Activated CD8-positive, alpha-beta T cell treated with anti-CD3 and anti-CD28 coated beads for 36 hours (primary cell): ENCODE measurements around the gene PIP5K1B. TPM values are rescaled to one million over a fixed set of nuclear protein-coding genes. Genes with fewer than 3 reads are reported as not detected.

ENCODE experiments used
- ATAC-seq: fragments of 200-7000 bp; cut with Tn5 transposase; one replicate; pipeline ENCODE4 v1.10.0; 2021; ENCODE audit warnings: mild to moderate bottlenecking, moderate library complexity
- CTCF ChIA-PET: fragments of 350-600 bp; sonication (Branson Sonifier 250); formaldehyde crosslinking; loops from one replicate; lab custom pipeline; 2021; ENCODE audit warnings: antibody characterized with exemption; lab: Charles Lee
- POLR2A ChIA-PET: fragments of 350-600 bp; sonication (Branson Sonifier 250); formaldehyde crosslinking; loops from one replicate; lab custom pipeline; 2021; ENCODE audit warnings: antibody characterized with exemption; lab: Charles Lee
- DNase-seq: peaks from one replicate; pipeline ENCODE4 v3.0.0-alpha.2; 2020
- H3K27ac Mint-ChIP-seq: one replicate; pipeline ENCODE4 v1.8.0; 2021; ENCODE audit warnings: mild to moderate bottlenecking, mixed read lengths
- H3K27me3 Mint-ChIP-seq: one replicate; pipeline ENCODE4 v1.8.0; 2021; ENCODE audit warnings: mixed read lengths
- H3K36me3 Mint-ChIP-seq: one replicate; pipeline ENCODE4 v1.8.0; 2021; ENCODE audit warnings: low read depth, mixed read lengths
- H3K4me1 Mint-ChIP-seq: one replicate; pipeline ENCODE4 v1.8.0; 2021; ENCODE audit warnings: low read depth, mixed read lengths
- H3K4me3 Mint-ChIP-seq: one replicate; pipeline ENCODE4 v1.8.0; 2021; ENCODE audit warnings: mild to moderate bottlenecking, moderate library complexity, mixed read lengths
- H3K9me3 Mint-ChIP-seq: one replicate; pipeline ENCODE4 v1.8.0; 2021; ENCODE audit warnings: mixed read lengths
- intact Hi-C: fragments of 100-400 bp; cut with micrococcal nuclease; formaldehyde crosslinking; loops from one replicate; pipeline ENCODE4 v1.10.0; 2022
- total RNA-seq, 2 experiments: library from RNA; stranded (reverse); gene quantifications; one replicate each; pipeline ENCODE4 v1.2.3, GENCODE V29; 2021
- TF ChIP-seq, protein P1 (sequence below): fragments of 200-600 bp; IDR thresholded peaks from one replicate; pipeline ENCODE4 v1.8.0; 2022; ENCODE audit warnings: antibody characterized with exemption, mild to moderate bottlenecking

The PIP5K1B gene
- total RNA-seq, 2 experiments from 2014 or later: 0.43 to 0.98 TPM

DNA sequence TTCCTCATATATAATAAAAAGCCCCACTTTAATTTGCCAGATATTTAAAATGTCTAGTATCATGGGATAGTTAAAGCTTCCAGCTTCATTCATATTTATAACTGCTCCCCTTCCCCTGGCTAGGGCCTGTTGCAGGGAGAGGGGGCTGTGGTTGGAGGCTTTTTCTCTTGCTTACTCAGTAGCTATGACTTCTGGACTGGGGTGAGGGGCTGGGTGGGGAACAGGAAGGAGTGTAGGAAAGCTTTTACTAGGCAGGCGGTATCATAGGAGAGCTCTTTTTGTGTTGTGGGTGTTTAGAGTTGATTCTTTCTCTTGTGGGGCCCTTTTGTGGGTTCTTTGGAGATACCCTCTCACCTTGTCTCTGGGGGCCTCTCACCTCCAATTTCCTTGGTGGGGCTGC is 39.4 kb downstream of the PIP5K1B start:
- ChIA-PET POLR2A (no interaction called here), CTCF (no interaction called here)
- Mint-ChIP-seq H3K4me3 (no peak overlapping the region), H3K27ac (no peak overlapping the region), H3K4me1 (no peaks in the 10 kb centered on the region), H3K36me3 (no peaks in the 10 kb centered on the region), H3K27me3 (peaks cover 2% of the 10 kb centered on the region), H3K9me3 (no peaks in the 10 kb centered on the region)
- TF ChIP-seq, protein P1, sequence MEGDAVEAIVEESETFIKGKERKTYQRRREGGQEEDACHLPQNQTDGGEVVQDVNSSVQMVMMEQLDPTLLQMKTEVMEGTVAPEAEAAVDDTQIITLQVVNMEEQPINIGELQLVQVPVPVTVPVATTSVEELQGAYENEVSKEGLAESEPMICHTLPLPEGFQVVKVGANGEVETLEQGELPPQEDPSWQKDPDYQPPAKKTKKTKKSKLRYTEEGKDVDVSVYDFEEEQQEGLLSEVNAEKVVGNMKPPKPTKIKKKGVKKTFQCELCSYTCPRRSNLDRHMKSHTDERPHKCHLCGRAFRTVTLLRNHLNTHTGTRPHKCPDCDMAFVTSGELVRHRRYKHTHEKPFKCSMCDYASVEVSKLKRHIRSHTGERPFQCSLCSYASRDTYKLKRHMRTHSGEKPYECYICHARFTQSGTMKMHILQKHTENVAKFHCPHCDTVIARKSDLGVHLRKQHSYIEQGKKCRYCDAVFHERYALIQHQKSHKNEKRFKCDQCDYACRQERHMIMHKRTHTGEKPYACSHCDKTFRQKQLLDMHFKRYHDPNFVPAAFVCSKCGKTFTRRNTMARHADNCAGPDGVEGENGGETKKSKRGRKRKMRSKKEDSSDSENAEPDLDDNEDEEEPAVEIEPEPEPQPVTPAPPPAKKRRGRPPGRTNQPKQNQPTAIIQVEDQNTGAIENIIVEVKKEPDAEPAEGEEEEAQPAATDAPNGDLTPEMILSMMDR: no peak
- intact Hi-C loops: no loop called here
- DNase-seq (no peak), ATAC-seq (no peak)

DNA sequence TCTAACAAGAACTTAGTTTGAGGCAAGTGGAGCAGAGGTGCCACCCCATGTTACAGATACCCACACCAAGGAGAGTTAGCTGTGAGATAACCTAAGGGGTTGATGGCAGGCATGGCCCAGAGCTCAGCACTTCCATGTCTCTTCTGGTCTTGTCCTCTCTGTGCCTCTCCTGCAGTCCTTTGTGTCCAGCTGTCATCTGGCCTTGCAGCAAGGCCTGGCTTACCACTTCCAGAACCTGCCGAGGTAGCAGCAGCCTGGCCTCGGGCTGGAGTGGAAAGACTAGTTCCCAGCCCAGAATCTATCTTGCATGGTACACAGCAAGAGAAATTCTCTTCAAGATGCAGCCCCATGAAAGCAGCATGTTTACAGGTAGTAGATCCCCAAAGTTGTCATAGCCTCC is 41.5 kb downstream of the PIP5K1B start:
- Mint-ChIP-seq H3K4me3 (no peak overlapping the region), H3K27me3 (peaks cover 2% of the 10 kb centered on the region), H3K27ac (no peak overlapping the region), H3K9me3 (no peaks in the 10 kb centered on the region), H3K36me3 (no peaks in the 10 kb centered on the region), H3K4me1 (no peaks in the 10 kb centered on the region)
- TF ChIP-seq, protein P1: no peak
- no peak for ATAC-seq
- POLR2A ChIA-PET: no interaction called here
- no peak for DNase-seq
- CTCF ChIA-PET: no interaction called here
- intact Hi-C loops: no loop called here

DNA sequence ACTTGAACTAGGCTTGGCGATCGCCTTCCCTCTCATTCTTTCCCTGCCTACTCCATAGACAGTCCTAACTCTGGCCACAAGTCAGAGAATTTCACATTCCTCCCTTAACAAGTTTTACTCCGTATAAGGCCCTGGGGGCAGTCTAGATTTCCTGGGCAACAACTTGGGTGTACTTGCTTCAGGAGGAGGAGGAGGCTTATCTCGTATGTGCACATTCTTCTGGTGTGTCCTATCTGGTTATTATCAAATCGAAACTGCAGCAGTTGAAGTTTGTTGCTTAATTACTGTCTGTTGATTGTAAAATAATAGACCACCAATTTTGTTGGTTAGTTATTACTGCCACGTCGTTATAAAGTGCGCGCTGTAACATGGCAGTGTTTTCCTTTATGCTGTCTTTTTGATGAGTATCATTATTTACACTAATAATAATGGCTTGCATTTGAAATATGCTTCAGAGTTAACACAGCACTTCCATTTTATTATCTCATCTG is 42.0 kb downstream of the PIP5K1B start:
- Mint-ChIP-seq H3K4me1 (no peaks in the 10 kb centered on the region), H3K36me3 (no peaks in the 10 kb centered on the region), H3K4me3 (no peak overlapping the region), H3K9me3 (no peaks in the 10 kb centered on the region), H3K27me3 (peaks cover 2% of the 10 kb centered on the region), H3K27ac (no peak overlapping the region)
- intact Hi-C loops: no loop called here
- ATAC-seq: no peak
- TF ChIP-seq, protein P1: no peak
- ChIA-PET CTCF (no interaction called here), POLR2A (no interaction called here)
- DNase-seq: no peak

DNA sequence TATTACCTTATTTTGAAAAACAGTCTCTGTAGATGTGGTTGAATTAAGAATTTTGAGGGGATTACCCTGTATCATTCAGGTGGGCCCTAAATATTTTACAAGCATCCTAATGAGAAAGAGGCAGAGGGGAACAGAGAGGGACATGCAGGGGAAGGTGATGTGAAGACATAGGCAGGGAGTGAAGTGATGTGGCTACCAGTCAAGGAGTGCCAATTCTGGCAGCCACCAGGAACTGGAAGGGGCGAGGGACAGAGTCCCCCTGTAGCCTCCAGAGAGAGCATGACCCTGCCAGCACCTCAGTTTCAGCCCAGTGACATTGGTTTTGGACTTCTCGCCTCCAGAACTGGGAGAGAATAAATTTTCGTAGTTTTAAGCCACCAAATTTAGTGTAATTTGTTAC is 44.1 kb downstream of the PIP5K1B start:
- CTCF ChIA-PET: no interaction called here
- TF ChIP-seq, protein P1: no peak
- no peaks in the 10 kb centered on the region for H3K27me3 Mint-ChIP-seq
- no peak overlapping the region for H3K27ac Mint-ChIP-seq
- ATAC-seq (no peak), DNase-seq (no peak)
- POLR2A ChIA-PET: interaction anchor here (0.7 kb wide), 1 partner anchor 43 kb away, joined by 3 read pairs; no protein-coding TSS in a partner anchor
- H3K36me3 Mint-ChIP-seq: no peaks in the 10 kb centered on the region
- intact Hi-C loops: no loop called here
- no peaks in the 10 kb centered on the region for H3K4me1 Mint-ChIP-seq
- H3K9me3 Mint-ChIP-seq: no peaks in the 10 kb centered on the region
- no peak overlapping the region for H3K4me3 Mint-ChIP-seq

DNA sequence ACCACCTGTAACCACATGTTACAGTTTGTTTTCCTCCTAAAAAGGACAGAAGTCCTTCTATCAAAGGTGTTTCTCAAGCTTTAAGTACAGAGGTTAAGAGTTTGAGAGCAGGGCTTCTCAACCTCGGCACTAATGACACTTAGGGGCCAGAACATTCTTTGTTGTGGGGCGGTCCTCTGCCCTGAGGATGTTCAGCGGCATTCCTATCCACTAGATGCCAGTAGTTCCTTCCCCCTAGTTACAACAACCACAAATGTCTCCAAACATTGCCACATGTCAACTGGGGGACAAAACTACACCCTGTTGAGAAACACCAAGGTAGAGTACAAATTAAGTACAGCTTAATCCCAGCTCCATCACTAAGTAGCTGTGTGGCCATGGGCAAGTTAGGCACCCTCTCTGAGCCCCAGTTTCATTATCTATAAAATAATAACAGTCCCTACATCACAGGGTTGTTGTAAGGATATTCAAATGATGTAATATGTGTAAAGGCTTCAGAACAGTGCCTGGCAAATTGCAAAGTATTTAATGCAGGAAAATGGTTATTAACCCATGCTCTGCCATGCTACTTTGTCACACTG is 44.6 kb downstream of the PIP5K1B start:
- Mint-ChIP-seq H3K4me1 (no peaks in the 10 kb centered on the region), H3K27ac (no peak overlapping the region), H3K9me3 (no peaks in the 10 kb centered on the region), H3K27me3 (no peaks in the 10 kb centered on the region), H3K4me3 (no peak overlapping the region), H3K36me3 (no peaks in the 10 kb centered on the region)
- DNase-seq (no peak), ATAC-seq (no peak)
- POLR2A ChIA-PET: no interaction called here
- CTCF ChIA-PET: no interaction called here
- intact Hi-C loops: no loop called here
- TF ChIP-seq, protein P1: no peak
